GM21737 (cell line): ENCODE measurements around the gene BNIP3.
"Not testable (repeated sequence)": the region's sequence is repeated elsewhere in the genome, so short reads cannot be mapped to it uniquely, and the experiment has no call there.

Experiments
- ATAC-seq: cut with Tn5 transposase; IDR thresholded peaks from one replicate; pipeline ENCODE4 v1.9.1; 2021; ENCODE audit warnings: mild to moderate bottlenecking, moderate library complexity; ENCODE audit not compliant: unreplicated experiment

Gene BNIP3

DNA sequence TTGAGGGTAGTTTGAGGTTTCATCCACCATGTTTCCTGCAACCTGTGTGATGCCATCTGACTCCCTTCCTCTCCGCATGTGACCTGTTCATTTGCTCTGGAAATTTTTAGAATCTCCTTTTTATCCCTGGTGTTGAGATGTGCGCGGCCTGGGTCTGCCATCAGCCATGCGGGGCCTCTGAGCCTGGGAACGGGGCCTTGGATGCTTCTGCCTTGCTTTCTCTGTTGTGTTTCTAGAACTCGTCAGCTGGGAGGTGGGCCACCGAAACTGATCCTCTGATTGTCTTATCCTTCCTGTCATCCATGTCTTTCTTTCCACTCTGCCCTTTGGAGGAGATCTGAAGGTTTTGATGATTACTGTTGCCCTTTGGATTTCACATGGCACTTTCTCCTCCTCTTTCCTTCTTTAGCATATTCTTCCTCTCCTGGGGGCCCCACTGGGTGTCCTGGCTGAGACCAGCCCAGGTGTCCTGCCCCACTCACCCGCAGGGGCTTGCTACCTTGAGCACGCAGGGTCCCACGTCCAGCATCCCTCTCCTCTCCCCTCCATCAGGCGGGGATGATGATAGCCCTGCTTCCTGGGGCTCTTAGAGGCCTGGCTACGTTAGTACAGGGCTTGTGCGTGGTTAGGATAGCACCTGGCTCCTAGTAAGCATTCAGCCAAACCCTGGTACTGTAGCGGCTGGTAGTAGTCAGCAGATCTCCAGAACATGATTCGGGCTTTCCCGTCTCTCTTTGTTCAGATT lies 51.0 kb downstream of the BNIP3 start:
- ATAC-seq: no peak

DNA sequence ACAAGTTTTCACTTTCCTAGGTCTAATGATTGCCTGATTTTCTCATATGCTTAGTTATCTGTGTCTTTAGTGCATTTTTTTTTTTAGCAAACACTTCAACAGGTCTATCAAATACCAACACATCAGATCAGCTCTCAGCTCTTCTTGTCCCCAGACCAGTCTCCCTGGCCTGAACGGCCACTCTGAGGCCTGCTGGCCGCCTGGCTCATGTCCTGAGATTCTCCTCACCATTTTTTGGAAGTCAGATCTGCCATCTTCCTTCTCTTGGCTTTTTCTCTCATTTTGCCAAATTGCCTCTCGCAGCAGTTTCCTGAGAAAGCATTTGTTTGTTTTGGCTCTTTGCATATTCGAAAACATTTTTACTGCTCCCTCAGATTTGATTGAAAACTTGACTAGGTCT lies 51.6 kb downstream of the BNIP3 start:
- no peak for ATAC-seq

DNA sequence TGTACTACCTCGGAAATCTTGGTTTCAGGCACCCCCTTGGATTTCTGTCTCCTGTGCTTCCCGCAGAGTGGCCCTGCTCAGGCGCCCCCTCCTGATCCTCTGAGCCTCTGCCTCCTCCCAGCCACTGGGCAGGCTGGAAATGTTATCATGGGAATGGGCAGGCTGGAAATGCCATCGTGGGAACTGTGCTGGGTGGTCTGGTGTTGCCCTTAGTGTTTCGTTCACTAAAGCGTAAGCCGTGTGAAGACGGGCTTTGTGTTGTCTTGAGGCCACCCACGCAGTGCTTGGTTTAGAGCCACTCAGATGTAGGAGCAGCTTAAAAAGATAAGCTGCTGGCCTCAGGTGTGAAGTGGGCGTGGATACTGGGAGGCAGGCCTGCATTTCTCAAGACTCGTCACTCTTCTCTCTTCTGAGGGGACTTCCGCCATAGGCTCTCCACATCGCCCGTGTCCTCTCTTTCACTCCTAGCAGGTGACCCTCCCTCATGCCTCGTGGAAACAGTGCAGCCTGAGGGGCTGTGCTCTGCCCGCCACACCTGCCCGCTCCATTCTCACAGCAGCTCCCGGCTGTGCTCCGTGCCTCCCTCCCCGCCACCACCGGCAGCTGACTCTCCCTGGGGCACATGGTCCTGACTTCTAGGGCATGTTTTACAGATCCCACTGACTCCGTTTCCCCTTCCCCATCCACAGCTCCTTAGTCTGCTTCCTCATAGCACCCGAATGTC lies 52.4 kb downstream of the BNIP3 start:
- no peak for ATAC-seq

DNA sequence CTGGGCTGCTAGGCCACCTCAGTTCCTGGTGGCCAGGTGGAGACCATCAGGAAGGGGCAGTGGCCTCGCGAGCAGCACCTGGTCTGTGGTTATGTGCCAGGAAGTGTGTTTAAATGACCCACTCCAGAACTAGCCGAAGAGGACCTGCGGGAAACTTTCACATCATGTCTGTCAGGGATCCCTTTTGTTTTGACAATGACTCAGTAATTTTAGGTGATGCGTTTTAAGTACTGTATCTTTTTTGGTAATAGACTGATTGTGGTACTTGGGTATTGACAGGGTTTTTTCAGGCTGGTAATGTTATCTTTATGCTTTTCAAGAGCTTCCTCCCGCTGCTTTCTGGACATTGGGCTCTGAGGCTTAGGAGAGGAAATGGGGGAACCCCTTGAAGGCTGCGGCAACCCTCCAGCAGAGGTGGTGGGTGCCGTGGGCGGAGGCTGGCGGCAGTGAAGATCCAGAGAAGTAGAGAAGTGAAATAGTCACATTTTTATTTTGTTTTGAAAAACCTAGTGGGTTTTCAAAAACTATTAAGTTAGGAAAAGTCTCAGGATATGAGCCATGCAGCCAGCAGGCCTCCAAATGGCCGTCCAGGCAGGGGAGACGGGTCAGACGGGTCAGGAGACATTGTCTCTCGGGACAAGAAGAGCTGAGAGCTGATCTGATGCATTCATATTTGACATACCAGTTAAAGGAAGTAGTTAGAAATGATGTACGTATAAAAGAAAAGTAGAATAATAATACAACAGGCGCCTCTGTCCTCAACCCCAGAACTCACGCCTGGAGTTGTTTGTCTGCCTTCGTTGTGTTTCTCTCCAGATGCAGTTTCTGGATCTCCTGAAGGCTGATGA lies 53.3 kb downstream of the BNIP3 start:
- ATAC-seq: peak; percentile 86

DNA sequence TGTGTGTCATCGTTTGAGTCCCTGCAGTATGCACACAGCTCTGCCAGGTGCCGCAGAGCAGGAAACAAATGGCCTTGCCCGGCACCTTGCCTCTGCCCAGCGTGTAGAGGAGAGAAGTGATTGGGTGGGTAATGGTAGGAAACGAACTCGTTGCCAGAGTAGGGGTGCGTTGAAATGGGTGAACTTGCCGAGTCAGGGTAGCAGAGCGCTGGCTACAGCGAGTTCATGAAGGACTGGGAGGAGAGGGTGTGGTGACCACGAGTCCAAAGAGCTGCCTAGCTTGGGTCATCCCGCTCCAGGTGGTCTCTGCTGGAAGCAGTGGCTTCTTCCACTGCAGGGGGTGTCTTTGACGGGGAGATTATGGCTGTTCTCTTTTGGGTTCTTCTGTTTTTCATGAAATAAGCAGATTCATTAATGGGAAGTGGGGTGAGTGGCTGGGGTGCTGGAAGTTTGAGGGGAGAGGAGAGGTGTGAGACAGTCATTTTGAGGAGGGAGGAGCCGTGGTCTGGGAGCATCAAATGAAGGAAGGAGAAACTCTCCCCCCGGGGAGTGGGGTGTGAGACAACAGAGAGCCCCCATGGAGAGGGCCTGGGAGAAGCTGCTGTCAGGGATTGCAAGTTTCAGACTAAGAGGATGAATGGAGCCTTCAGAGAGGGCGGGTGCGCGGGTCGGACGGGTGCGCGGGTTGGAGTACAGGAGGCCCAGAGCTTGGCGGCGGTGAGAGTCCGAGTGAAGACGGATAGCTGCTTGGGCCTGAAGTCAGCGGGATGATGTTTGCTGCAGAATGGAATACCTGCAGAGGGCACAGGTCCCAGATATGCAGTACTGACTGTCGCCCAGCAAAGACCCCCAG lies 54.8 kb downstream of the BNIP3 start:
- no peak for ATAC-seq

DNA sequence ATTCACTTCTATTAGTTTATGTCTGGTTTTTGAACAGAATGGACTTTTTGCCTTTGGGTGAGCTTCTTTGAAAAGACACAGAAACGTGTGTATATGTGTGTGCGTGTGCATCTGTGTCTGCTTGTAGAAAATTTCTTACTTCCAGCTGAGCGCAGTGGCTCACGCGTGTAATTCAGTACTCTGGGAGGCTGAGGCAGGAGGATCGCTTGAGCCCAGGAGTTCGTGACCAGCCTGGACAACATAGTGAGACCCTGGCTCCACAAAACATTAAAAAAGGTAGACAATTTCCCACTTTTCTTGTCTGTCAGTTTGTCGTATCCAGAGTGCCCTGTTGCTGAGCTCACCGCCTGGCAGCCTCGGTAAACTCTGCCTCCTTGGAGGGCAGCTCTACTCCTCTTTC lies 55.5 kb downstream of the BNIP3 start:
- no peak for ATAC-seq

DNA sequence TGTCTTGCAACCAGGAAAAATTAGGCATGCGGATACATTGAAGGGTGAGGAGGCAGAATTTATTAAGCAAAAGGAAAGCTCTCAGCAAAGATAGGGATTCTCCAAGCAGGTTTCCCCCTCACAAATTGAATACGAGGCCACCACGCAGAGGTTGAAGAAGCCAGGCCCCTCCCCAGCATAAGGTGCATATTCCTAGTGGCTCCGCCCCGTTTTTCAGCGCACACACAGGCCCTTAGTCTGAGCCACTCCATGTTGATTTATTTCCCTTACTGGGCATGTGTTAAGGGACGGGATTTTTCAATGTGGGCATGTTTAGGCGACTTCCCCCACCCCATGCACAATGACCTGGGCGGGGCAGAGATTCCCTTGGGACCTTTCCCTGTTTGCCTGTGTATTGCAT lies 56.0 kb downstream of the BNIP3 start:
- no peak for ATAC-seq

DNA sequence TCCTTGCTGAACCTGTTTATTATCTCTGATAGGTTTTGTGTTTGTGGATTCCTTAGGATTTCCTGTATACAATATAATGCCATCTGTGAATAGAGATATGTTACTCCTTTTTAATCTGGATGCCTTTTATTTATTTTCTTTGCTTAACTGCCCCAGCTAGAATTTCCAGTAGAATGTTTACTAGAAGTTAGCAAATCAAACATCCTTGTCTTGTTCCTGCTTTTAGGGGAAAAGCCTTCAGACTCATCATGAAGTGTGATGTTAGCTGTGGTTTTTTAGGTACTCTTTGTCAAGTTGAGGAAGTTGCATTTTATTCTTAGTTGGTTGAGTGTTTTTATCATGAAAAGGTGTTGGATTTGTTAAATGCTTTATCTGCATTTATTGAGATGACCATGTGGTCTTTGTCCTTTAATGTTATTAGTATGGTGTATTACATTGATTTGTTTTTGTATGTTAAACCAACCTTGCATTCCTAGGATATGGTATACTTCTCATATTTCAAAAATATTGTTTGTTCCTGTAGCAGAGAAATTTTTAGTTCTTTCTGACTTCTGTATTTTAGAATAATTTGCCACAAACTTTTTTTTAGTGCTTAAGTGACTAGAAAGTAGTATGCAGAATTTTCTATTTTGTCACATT lies 56.6 kb downstream of the BNIP3 start:
- ATAC-seq: no peak

DNA sequence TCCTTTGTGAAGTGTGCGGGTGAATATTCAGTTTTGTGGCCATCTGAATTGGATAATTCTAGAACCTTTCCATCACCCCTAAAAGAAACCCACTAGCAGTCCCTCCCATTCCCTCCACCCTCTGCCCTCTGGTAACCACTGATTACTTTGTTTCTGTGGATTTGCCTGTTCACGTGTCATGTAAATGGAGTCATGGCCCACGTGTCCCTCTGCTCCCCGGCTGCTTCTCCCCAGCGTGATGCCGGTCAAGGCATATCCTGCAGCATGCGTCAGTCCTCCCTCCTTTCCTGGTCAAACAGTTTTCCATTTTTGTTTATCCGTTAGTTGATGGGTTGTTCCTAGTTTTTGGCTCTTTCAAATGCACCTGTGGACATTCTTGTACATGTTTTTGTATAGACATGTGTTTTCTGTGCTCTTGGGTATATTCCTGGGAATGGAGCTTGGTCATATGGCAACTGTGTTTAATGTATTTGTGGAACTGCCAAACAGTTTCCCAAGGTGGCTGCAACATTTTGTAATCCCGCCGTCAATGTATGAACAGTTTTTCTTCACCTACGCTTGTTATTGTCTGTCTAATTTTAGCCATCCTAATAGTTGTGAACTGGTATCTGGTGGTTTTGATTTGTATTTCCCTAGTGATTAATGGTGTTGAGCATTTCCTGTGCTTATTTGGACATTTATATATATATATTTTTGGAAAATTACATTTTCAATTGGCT lies 58.5 kb downstream of the BNIP3 start:
- no peak for ATAC-seq

DNA sequence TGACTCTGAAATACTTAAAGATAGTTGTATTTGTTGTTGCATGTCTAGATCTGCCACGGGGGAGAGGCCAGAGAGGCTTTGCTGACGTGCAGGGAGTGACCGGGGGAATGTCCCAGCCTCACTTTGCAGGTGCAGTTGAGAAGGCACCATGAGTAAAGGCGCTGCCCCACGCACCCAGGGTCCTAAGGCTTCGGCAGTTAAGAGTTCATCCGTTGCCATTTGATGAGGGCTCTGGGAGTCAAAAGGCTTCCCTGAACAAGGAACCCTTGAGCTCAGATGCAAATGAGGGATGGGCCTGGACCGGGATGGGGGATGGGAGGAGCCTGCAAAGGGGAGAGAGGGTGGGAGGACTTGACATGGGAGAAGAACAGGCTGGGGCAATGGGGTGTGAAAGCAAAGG lies 60.5 kb downstream of the BNIP3 start:
- peak; percentile 59 for ATAC-seq

DNA sequence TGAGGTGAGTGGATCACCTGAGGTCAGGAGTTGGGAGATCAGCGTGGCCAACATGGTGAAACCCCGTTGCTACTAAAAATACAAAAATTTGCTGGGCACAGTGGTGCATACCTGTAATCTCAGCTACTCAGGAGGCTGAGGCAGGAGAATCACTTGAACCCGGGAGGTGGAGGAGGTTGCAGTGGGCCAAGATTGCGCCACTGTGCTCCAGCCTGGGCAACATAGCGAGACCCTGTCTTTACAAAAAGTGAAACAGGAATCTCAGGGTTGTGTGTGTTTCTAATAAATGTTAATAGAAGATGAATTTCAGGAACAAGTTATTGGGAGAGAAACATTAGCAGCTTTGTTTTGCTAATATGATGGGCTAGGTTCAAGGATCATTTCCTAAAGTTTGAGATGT lies 61.0 kb downstream of the BNIP3 start:
- ATAC-seq: no peak

DNA sequence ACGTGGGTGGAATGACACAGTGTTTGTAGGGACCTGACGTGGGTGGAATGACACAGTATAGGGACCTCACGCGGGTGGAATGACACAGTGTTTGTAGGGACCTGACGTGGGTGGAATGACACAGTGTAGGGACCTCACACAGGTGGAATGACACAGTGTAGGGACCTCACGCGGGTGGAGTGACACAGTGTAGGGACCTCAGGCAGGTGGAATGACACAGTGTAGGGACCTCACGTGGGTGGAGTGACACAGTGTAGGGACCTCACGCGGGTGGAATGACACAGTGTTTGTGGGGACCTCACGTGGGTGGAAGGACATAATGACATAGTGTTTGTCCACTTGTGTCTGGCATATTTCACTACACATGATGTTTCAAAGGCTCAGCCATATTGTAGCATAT lies 61.6 kb downstream of the BNIP3 start:
- no peak for ATAC-seq

DNA sequence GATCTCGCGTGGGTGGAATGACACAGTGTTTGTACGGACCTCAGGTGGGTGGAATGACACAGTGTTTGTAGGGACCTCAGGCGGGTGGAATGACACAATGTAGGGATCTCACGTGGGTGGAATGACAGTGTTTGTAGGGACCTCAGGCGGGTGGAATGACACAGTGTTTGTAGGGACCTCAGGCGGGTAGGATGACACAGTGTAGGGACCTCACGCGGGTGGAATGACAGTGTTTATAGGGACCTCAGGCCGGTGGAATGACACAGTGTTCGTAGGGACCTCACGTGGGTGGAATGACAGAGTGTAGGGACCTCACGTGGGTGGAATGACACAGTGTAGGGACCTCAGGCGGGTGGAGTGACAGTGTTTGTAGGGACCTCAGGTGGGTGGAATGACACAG lies 62.3 kb downstream of the BNIP3 start:
- ATAC-seq: not testable (repeated sequence)
